WERI-Rb-1 (cell line): ENCODE measurements around the gene ZBED5.

Source experiments
- DNase-seq: peaks from one replicate; pipeline ENCODE4 v3.0.0-alpha.2; 2020
- H3K27ac ChIP-seq: fragments of 250-450 bp; sonication (Bioruptor Pico); 2 replicates; pipeline ENCODE4 v1.5.1; 2020; ENCODE audit warnings: mild to moderate bottlenecking, moderate library complexity
- H3K27me3 ChIP-seq: fragments of 250-450 bp; sonication (Bioruptor Pico); 2 replicates; pipeline ENCODE4 v1.5.1; 2021; ENCODE audit warnings: mild to moderate bottlenecking, low read depth, moderate library complexity; ENCODE audit not compliant: insufficient read depth, severe bottlenecking
- H3K36me3 ChIP-seq: fragments of 250-450 bp; sonication (Bioruptor Pico); 2 replicates; pipeline ENCODE4 v1.5.1; 2020; ENCODE audit warnings: mild to moderate bottlenecking, moderate library complexity
- H3K4me3 ChIP-seq: 2 replicates; pipeline ENCODE4 v1.5.1; 2011; ENCODE audit warnings: low read depth, mild to moderate bottlenecking, control low read depth, low read length
- H3K9me3 ChIP-seq: fragments of 250-450 bp; sonication (Bioruptor Pico); 2 replicates; pipeline ENCODE4 v1.5.1; 2021; ENCODE audit warnings: mild to moderate bottlenecking, moderate library complexity; ENCODE audit not compliant: severe bottlenecking
- CTCF ChIP-seq: IDR thresholded peaks from 2 replicates; pipeline ENCODE4 v1.5.1; 2011; ENCODE audit warnings: low read depth, mild to moderate bottlenecking, control low read depth, inconsistent platforms, low read length

The ZBED5 gene

GRCh38 chr11:10872097-10872496 is 14.2 kb upstream of the ZBED5 start:
- Histone ChIP-seq H3K27me3 (no peaks in the 10 kb centered on the region), H3K36me3 (no peaks in the 10 kb centered on the region), H3K4me3 (no peak overlapping the region), H3K27ac (no peak overlapping the region), H3K9me3 (peaks cover 10% of the 10 kb centered on the region)
- DNase-seq = no peak
- TF ChIP-seq CTCF = no peak

- H3K27me3 ChIP-seq = no peaks in the 10 kb centered on the region
- H3K9me3 ChIP-seq = peaks cover 8% of the 10 kb centered on the region
- H3K4me3 ChIP-seq = no peak overlapping the region
- H3K27ac ChIP-seq = no peak overlapping the region
- H3K36me3 ChIP-seq = no peaks in the 10 kb centered on the region
- DNase-seq = no peak
- TF ChIP-seq CTCF = no peak
Measured at GRCh38 chr11:10868352-10868751, 10.5 kb upstream of the ZBED5 start.

- DNase-seq = no peak
- TF ChIP-seq CTCF = no peak
- no peak overlapping the region for H3K4me3 ChIP-seq
- H3K27ac ChIP-seq = peak overlapping the region; percentile 19; the same call in 1 of the 2 replicates
- no peaks in the 10 kb centered on the region for H3K36me3 ChIP-seq
- no peaks in the 10 kb centered on the region for H3K9me3 ChIP-seq
- no peaks in the 10 kb centered on the region for H3K27me3 ChIP-seq
Measured at GRCh38 chr11:10866893-10867331, 9.1 kb upstream of the ZBED5 start.

- H3K9me3 ChIP-seq = no peaks in the 10 kb centered on the region
- no peak for TF ChIP-seq CTCF
- no peak for DNase-seq
- H3K4me3 ChIP-seq = no peak overlapping the region
- H3K36me3 ChIP-seq = no peaks in the 10 kb centered on the region
- H3K27me3 ChIP-seq = no peaks in the 10 kb centered on the region
- H3K27ac ChIP-seq = no peak overlapping the region
Measured at GRCh38 chr11:10865837-10866270, 8.0 kb upstream of the ZBED5 start.

- Histone ChIP-seq H3K36me3 (no peaks in the 10 kb centered on the region), H3K4me3 (no peak overlapping the region), H3K27ac (no peak overlapping the region), H3K27me3 (no peaks in the 10 kb centered on the region), H3K9me3 (no peaks in the 10 kb centered on the region)
- DNase-seq = no peak
- TF ChIP-seq CTCF = no peak
Measured at GRCh38 chr11:10864688-10865087, 6.8 kb upstream of the ZBED5 start.

GRCh38 chr11:10862446-10862845 is 4.6 kb upstream of the ZBED5 start:
- Histone ChIP-seq H3K36me3 (peaks cover 3% of the 10 kb centered on the region), H3K9me3 (no peaks in the 10 kb centered on the region), H3K27me3 (no peaks in the 10 kb centered on the region), H3K4me3 (no peak overlapping the region), H3K27ac (no peak overlapping the region)
- TF ChIP-seq CTCF = no peak
- DNase-seq = no peak
